NCI-H774 (cell line): ENCODE measurements around the gene TBPL2.
"Not testable (repeated sequence)": the region's sequence is repeated elsewhere in the genome, so short reads cannot be mapped to it uniquely, and the experiment has no call there.

Source experiments
- DNase-seq: peaks from one replicate; lab custom pipeline; 2025; lab: John Stamatoyannopoulos, UW

TBPL2 gene

GRCh38 chr14:55441286-55441685, 870 bp upstream of the TBPL2 start:
- DNase-seq: no peak

DNA sequence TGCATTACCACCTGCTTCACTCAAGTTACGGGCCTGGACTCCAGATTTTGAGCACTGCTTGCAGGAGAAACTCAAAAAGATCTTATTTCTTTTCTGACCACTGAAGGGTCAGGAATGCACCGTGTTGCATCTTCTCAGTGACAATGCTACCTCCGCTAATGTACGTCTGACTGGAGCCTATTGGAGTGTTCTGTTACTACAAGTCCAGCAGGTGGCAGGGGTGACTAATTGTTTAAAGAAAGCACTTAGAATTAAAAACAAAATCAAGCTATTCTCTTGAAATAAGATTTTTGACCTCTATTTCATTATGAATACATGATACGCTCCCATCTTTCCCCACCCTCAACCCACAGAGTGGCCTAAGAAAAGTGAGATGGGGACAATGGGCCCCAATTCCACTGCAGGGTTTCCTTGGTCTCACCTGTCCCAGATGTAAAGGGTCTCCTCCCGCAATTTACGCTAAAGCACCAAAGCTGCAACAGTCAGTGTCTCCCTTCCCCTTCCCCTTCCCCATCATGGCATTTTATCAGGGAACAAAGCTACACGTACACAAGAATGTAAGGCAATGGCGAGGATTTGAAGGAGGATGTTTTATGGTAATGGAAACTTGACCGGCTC, 2.2 kb downstream of the TBPL2 start:
- DNase-seq: no peak

- no peak for DNase-seq
These were observed 3.5 kb downstream of the TBPL2 start for GRCh38 chr14:55436931-55437330.

DNA sequence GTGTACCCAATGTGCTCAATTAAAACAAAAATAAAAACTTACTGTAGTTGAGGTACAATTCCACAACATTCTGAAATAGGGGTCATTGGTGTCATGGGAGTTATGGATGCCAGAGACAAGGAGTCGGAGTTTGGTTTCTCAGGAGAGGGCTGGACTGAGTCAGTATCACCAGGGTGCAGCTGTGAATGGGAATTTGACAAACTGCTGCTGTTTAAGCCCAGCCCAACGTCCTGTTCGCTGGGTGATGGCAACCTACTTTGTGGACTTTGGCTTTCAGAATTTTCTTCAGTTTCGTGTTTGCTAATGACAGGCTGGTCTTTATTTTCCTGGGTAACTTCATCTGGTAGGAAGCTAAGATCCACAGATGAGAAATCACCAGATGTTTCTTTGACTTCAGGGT, 3.9 kb downstream of the TBPL2 start:
- DNase-seq: no peak

GRCh38 chr14:55434805-55435174, 5.6 kb downstream of the TBPL2 start:
- DNase-seq: no peak

DNA sequence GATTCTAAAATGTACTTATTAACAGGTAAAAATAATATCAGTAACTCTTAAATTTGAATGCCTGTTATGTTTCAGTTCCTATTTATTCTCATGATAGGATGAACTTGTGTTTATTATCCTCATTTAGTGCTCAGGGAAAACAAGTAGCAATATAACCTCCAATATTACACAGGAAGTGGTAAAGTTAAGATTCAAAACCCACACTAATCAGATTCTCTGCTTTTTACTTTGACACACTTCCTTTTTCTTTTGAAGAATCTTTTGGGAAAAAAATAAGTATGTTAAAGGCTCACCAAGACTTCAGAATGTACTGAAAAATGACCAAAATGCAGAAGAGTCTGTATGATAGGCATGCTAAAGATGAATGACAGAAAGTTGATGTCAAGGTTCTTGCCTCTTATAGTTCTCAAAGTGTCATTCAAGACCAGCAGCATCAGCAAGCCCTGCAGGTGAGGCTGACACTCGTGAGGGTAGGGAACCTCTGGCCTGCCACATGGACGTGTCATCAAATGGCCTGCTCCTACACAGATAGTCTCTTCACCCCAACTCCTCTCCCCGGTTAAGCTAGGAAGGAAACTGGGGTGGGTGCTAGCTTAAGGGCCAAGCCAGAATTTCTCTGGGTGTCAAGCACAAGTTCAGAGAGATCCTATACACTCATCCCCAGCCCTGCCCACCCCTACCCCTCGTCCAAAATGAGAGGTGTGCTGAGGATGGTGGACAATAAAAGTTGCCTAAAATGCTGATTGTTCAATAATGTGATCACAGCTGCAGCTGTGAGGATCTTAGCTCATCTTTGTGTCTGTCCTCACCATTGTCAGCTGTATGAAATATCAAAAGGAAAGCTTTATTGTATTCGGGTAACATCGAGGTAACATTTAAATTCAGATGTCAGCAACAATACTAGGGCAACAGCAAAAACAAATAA, 6.3 kb downstream of the TBPL2 start:
- DNase-seq: no peak

DNA sequence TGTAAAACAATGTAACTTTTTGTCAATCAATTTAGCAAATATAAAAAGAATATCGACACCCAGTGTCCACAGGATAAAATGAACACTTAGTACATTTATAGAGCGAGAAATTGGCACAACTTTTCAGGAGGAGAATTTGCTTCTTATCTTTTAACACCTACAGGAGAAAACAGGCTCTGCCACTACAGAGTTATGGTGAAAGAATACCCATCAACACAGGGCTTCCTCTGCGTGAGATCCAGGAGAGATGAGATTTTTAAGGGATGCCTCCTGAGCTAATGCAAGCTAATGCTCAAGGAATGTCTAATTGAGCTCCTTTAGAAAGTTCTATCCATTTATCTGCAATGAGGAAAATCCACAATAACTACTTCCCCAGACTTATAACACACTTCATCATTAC, 7.8 kb downstream of the TBPL2 start:
- no peak for DNase-seq

- no peak for DNase-seq
These were observed 10.3 kb downstream of the TBPL2 start for GRCh38 chr14:55430024-55430690.

DNA sequence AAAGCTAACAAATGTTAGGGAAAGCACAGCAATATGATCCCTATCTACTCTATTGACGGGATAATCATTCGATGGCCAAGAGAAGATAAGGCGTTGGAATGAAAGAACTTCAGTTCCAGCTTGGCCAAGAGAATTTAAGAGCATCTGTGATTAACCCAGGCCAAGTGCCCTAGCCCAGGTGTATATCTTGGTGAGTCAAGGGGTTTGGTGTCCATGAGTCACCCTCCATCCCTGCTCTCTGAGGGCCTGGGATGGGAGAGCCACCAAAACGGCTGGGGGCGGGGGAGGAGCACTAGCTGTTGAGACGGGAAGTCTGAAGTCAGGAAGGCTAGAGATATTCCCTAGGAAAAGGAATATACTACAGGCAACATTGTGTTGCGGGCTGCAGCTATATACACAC, 13.0 kb downstream of the TBPL2 start:
- DNase-seq: no peak

DNA sequence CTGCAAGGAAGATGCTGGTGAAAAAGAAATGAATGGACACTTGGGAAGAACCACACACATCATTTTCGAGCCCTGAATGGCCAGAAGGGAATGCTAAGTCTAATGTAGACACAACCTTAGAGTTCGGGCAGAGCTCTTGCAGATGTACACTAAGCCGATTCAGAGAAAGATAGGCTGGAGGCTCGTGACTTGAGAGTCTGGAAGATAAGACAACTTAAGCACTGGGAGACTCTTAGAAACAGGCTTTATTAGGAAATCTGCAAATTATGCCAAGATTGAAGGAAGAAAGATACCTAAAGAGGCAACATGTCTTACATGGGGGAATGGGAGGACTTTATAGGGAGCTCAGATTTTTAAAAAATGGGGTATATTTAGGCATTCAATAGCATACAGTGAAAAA, 13.5 kb downstream of the TBPL2 start:
- no peak for DNase-seq

- no peak for DNase-seq
These were observed 15.3 kb downstream of the TBPL2 start for GRCh38 chr14:55425091-55425490.

- DNase-seq: no peak
These were observed 16.4 kb downstream of the TBPL2 start for GRCh38 chr14:55423969-55424368.

- not testable (repeated sequence) for DNase-seq
These were observed 18.1 kb downstream of the TBPL2 start for GRCh38 chr14:55422338-55422737.

GRCh38 chr14:55419663-55420062, 20.8 kb downstream of the TBPL2 start:
- no peak for DNase-seq

- no peak for DNase-seq
These were observed 22.0 kb downstream of the TBPL2 start for GRCh38 chr14:55418411-55418810.

- DNase-seq: no peak
These were observed 22.5 kb downstream of the TBPL2 start for GRCh38 chr14:55417955-55418354.

- DNase-seq: no peak
These were observed 23.6 kb downstream of the TBPL2 start for GRCh38 chr14:55416866-55417265.

GRCh38 chr14:55414551-55414950, 25.9 kb downstream of the TBPL2 start:
- no peak for DNase-seq

- DNase-seq: no peak
These were observed 27.7 kb downstream of the TBPL2 start for GRCh38 chr14:55412676-55413075.

- DNase-seq: peak; percentile 55
These were observed 28.7 kb downstream of the TBPL2 start, which contains the start of gene ATG14 for GRCh38 chr14:55411426-55412389. Gene ATG14, minus strand, starts transcription at chr14:55411830. Its CDS starts 8 bp downstream, at chr14:55411822.

- no peak for DNase-seq
These were observed 29.5 kb downstream of the TBPL2 start for GRCh38 chr14:55410876-55411275.
